Activated CD8-positive, alpha-beta memory T cell treated with anti-CD3 and anti-CD28 coated beads for 48 hours (primary cell): ENCODE results near the gene CCDC150.

Source experiments
- DNase-seq, 3 experiments: peaks; one replicate each; pipeline ENCODE4 v3.0.0-alpha.2; 2020; ENCODE audit warnings: low read depth in 2 of 3, low spot score in 2 of 3

CCDC150 gene

DNA sequence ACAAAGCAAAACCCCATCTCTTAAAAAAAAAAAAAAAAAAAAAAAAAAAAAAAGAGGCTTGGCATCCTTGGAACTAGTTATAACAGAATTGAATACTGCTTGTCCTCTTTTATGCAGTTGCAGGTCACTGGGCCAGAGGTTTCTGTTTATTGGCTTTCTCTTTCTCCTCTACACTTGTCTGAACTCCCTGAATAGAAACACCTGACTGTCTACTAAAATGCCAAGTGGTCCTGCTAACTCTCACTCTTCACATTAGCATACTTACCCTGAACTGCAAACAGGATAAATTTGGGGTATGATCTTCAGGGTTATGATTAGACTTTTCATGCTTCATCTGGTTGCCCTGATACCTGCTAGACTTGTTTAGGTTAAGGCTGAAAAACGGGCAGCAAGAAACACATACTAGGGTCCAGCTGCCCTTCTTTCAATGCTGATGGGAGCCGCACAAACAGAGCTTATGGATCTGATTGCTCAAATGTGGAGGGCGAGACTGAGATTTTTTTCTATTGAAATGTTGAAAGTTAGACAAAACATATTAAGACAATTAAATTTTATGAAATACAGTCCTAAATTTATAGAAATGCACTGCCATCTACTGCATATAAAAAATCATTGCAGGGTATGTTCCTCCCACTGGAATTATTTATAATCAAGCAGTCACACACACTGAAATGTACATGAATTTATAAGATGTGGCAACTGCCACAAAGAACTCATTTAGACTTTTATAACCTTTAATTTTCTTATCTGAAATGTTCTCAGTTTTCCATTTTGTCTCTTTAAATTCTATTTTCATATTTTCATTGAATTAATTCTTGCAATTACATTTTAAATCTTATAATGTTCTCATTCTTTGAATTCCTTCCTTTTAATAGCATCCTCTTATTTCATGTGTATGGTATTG is 119.2 kb downstream of the CCDC150 start:
- no peak for DNase-seq

DNA sequence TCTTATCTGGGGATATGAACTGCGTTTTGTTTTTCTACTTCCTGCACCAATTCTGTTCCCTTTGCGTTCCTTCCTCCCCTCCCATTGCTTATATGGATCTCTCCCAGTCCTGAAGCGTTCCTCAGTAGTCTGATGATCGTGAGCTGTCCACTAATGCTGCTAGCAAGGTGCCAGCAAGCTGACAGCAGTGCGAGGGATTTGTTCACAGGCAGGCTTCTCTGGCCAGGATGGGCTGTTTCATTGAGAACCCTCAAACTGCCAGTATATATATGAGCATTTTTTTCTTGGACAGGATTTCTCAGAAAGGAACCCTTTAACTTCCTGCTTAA is 119.8 kb downstream of the CCDC150 start:
- no peak for DNase-seq

GRCh38 chr2:196767101-196767500 is 127.6 kb downstream of the CCDC150 start:
- no peak for DNase-seq
